GM18502 (cell line): ENCODE data around the gene COL3A1.
A peak's percentile ranks its signal among the peaks of the same experiment; 100 is the strongest.

Experiments used
- ATAC-seq: cut with Tn5 transposase; IDR thresholded peaks from one replicate; pipeline ENCODE4 v1.9.1; 2021; ENCODE audit warnings: mild to moderate bottlenecking; ENCODE audit not compliant: unreplicated experiment, poor library complexity

Gene COL3A1

GRCh38 chr2:188973641-188974040, 532 bp upstream of the COL3A1 start:
- ATAC-seq: no peak

GRCh38 chr2:188975497-188976102, 1.4 kb downstream of the COL3A1 start:
- no peak for ATAC-seq

- ATAC-seq: no peak
These were observed 2.5 kb downstream of the COL3A1 start for GRCh38 chr2:188976545-188977268.

GRCh38 chr2:188977317-188977716, 3.1 kb downstream of the COL3A1 start:
- no peak for ATAC-seq

GRCh38 chr2:188978291-188979081, 4.3 kb downstream of the COL3A1 start:
- ATAC-seq: peak; percentile 93

- peak; percentile 14 for ATAC-seq
These were observed 5.3 kb downstream of the COL3A1 start for GRCh38 chr2:188979187-188980114.

- ATAC-seq: no peak
These were observed 9.4 kb downstream of the COL3A1 start for GRCh38 chr2:188983427-188984064.

- no peak for ATAC-seq
These were observed 9.9 kb downstream of the COL3A1 start for GRCh38 chr2:188984065-188984491.

- no peak for ATAC-seq
These were observed 10.5 kb downstream of the COL3A1 start for GRCh38 chr2:188984680-188985079.

GRCh38 chr2:188986839-188987238, 12.7 kb downstream of the COL3A1 start:
- no peak for ATAC-seq

GRCh38 chr2:188993247-188993646, 19.1 kb downstream of the COL3A1 start:
- ATAC-seq: no peak

- ATAC-seq: no peak
These were observed 23.1 kb downstream of the COL3A1 start for GRCh38 chr2:188997263-188997662.

- no peak for ATAC-seq
These were observed 26.0 kb downstream of the COL3A1 start for GRCh38 chr2:189000221-189000620.

- ATAC-seq: no peak
These were observed 27.9 kb downstream of the COL3A1 start for GRCh38 chr2:189002079-189002478.

- ATAC-seq: no peak
These were observed 34.5 kb downstream of the COL3A1 start for GRCh38 chr2:189008555-189009262.

GRCh38 chr2:189010536-189010935, 36.4 kb downstream of the COL3A1 start:
- ATAC-seq: no peak

- ATAC-seq: no peak
These were observed 38.2 kb downstream of the COL3A1 start for GRCh38 chr2:189012351-189012750.

GRCh38 chr2:189013031-189013430, 38.9 kb downstream of the COL3A1 start:
- no peak for ATAC-seq
